Stimulated activated CD8-positive, alpha-beta memory T cell treated with anti-CD3 and anti-CD28 coated beads, Interleukin-15, amount 100 ng/mL, for 4 hours (primary cell): ENCODE results near the gene CDH16.
"Not testable (repeated sequence)": the region's sequence is repeated elsewhere in the genome, so short reads cannot be mapped to it uniquely, and the experiment has no call there.

Experiments
- DNase-seq, 2 donors: peaks; one replicate each; pipeline ENCODE4 v3.0.0-alpha.2; 2020; ENCODE audit warnings: low read depth in 2 of 2

Gene CDH16

DNA sequence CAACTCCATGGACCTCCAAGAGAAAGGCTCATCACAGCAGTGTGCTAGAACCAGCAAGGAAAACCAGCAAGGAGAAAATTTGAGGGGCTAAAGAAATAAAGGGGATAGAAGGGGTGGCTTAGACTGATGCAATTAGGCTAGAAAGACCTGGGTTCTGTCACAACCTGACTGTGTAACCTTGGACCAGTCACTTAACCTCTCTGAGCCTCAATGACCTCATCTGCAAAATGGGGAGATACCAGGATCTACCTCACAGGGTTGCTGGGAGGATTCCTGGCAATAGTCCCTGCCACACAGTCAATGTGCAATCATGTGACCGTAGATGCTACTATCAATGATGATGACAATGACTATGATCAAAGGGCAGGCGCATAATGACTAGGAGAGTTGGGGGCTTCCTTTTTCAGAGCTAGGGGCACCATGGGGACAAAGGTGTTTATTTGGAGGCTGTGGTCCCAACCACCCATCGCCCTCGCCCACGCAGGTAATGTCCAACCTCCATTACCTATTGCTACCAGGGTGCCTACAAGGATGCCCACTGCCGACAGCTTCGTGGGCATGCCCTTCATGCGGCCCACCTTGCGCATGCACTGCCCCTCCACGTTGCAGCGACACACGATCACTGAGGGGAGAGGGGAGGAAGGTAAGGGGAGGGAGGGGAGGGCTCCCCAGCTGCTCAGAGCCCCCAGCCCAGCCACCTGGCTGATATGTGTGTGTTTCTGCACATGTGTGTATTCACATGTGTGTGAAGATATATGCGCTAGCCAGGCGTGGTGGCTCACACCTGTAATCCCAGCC is 9.7 kb downstream of the CDH16 start:
- DNase-seq: no peak

DNA sequence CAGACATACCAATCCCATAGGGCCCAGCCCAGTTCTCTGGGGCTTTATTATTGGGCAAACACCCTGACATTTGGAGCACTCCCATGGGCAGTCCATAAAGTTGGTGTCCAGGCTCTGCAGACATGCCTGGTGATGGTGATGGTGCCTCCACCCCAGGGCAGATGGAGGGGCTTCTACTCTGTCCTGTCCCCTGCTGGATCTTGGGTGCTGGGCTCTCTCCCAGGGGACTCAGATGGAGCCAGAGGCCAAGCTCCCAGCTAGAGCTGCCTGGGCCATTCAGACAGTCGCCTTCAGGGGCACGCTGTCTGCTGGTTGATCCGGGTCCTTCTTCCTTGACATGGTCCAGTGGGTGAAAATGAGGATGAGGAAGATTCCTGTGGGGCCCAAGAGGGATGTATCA is 10.6 kb downstream of the CDH16 start:
- no peak for DNase-seq

DNA sequence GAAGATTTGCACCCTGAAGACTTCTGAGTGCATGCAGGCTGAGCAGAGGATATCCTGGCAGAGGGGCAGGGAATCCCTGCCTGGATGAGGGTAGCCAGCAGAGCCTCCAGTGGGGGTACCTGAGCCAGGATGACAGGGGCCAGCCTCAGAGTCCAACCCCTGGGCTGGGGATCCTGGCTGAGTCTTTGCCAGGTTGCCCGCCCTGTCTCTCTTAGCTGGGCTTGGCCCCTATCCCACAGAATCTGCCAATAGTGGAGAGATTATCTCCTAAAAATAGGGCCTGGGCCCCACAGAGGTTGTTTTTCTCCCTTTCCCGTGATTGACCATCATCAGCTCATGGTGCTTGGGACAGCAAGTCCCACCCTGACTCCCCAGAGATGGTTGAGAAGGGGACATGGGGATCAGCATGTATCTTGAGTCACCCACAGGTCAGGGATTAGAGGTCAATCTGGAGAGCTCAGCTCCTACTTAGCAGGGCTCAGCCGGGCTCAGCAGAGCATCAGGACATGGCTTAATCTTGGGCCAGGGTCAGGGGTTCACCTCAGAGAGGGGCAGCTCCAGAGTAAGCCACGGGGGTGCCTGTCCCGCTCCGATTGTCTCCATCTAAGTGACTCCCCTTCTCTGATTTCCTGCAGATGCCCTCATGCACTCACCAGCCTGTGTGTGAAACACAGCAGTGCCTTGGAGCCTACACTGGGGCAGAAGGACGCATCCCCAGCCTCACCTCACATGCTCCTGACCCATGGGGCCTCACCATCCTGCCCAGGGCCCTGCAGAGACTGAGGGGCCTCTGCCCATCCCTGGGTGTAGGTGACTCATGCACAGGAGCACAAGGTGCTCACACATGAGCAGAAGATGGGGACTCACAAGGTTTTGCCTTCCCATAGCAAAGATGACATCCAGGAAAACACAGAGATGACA is 11.5 kb downstream of the CDH16 start:
- no peak for DNase-seq

DNA sequence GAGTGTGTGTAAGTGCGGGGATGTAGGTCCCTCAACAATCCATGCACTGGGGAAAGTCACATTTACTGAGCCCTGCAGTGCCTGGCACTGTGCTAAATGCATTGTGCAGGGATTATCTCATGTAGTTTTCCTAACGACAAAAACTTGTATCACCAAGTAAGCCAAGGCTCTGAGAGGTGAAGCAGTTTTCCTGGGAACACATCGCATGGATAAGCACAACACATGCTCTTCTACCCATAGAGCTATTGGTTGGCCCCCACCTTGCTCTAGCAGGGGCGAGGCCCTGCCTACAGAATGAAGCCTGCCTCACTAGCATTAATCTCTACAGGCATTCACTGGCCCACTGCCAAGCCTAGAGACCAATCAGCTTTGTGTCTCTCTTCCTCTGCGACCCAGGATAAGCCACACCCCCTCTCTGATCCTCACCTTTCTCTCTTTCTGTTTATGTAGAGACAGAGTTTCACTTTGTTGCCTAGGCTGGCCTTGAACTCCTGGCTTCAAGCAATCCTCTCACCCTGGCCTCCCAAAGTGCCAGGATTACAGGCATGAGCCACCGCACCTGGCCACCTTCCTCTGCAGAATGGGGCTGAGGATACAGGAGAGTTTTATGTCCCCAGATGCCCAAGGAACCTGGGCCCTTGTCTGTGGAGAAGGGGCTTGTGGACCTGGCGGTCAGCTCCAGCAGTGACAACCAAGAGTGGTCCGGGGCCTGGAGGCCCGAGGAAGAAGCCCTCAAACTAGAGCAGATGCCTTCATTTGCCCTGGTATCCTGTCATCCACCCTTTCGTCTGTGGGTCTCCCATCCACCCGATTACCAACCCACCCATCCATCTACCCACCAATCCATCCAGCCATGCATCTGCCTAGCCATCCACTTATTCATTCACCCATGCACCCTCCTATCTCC is 12.8 kb downstream of the CDH16 start:
- DNase-seq: no peak

DNA sequence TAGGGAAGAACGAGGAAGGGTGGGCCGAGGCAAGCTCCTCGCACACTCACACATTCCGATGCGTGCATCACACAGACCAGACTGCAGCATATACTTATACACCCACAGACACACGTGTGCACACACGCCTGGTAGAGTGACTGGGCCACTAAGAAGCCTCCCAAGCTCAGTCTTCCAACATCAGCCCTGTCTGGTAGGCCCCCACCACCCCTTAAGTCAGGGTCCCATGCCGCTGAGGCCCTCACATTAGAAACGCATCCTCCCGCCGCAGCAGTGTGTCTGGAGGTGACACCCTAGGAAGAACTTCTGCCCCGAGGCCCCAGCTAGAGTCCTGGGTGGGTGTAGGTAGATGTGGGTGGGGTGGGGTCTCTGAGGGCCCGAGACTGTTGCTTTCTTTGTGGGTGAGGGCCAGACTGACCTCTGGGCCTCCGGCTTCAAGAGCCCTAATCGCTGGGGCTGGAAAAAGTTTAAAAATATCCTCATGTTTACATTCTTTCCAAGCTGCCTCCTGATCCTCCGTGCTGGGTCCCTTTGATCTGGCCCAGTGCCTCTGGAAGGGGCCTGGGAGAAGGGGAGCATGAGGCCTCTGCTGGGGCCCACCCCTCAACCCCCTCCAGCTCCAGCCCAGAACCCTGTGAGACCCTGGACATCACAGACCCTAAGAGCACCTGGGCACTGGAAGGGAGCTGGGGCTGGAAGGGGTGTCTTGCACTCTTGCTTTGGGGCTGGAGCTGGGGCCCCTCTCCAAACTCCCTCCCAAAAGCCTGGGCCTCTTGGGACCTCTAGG is 13.6 kb downstream of the CDH16 start:
- DNase-seq: no peak

DNA sequence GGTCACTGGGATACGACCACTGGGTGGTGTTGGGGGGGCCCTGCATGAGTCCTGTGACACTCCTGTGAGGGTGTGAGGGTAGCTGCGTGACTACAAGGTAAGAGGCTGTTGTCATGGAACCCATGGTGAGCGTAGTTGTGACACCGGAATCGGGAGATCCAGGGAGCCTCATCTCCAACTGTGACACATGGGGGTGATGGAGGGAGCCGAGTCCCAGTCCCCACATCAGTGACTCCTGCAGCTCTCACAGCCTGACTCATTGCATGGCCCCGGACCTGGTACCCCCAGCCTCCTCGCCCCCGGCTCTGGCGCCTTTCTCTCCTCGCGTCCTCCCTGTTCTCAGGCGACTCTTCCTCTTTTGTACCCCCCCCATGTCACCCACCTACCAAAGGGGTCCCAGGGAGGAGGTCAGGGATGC is 14.2 kb downstream of the CDH16 start:
- no peak for DNase-seq

DNA sequence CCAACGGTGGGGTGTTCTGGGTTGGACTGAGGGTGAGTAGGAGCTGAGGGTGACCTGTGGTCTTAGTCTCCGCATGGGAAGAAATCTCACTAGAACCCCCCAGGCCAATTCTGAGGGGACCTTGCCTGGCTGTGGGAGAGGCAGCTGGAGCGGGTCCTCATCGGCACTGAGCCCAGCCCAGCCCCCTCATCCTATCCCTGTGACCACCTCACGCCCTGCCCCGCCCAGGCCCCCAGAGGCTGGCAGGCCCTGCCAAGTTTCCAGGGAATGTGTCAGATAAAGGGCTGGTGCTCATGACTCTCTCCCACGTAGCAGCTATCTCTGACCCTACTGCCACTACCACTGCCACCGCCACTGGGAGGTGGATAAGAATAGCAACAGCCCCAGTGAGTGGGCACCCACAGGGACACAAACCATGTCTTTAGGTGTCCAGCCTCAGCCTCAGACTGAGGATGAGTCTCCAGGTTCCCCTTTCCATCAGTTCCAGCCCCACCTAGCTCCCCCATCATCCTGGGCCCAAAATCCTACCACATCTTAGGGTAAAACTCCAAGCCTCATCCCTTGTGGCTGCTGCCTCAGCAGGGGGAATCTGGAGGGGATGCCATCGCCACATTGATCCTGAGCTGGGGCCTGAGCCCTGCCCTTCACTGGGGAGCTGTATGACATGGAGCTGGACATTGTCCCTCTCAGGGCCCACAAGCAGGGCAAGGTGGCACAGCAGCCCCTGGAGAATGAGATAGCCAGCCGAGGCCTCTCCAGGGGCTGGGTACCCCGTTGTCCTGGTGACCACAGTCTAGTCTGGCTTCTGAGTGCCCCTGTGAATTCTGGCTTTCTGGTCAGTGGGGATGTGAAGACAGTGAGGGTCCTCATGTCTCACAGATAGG is 14.9 kb downstream of the CDH16 start:
- no peak for DNase-seq

DNA sequence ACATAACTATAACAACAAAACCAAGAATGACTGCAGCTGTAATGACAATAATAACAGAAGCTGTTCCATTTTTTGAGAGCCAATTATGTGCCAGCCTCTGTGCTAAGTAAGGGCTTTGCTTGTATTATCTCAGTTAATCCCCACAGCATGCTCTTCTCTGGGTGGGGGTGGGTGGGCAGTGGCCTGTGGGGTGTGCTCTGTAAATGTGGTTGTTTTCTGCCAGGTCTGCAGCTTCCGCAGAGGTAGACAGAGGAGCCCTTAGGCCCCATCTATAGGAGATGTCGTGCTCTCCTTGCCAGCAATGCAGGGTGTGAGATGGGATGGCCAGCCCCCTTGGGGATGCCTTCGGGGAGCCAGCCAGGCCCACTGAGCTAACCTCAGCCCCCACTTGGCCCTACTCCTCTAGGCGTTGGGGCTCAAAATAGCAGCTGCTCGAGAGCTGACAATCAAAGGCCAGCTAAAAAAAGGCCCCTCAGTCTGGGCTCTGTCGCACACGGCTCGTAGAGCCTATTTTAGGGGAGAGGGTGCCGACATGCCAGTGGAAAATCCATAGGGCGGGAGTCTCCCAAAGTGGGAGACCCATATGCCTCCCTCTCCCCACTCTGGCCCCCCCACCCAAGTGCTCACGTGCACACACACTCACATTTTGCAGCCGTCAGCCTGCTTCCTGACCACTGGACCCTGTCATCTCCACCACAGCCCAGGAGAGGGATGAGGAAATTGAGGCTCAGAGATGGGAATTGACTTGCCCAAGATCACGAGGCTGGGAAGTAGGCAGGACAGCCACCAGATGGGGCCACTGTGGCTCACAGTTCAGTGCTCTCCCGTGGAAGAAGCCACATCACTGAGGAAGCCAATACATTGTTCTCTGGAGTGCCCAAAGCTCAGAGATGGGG is 15.8 kb downstream of the CDH16 start:
- DNase-seq: no peak

DNA sequence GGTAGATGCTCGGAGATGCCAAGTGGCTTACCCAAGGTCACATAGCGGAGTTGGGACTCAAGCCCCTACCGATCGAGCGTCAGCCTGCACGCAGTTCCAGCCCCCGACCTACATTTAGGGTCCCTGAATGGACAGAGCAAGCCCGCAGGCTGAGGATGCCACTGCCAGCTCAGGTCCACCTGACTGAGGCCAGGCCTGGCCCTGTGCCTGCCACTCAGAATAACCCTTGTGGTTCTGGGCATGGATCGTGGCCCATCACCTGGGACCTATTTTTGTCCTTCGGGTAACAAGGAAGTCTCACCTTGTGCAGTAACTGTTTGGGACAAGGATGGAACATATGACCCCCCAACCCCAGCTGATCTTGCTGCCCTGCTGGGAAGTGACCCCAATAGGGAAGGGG is 17.1 kb downstream of the CDH16 start:
- no peak for DNase-seq

DNA sequence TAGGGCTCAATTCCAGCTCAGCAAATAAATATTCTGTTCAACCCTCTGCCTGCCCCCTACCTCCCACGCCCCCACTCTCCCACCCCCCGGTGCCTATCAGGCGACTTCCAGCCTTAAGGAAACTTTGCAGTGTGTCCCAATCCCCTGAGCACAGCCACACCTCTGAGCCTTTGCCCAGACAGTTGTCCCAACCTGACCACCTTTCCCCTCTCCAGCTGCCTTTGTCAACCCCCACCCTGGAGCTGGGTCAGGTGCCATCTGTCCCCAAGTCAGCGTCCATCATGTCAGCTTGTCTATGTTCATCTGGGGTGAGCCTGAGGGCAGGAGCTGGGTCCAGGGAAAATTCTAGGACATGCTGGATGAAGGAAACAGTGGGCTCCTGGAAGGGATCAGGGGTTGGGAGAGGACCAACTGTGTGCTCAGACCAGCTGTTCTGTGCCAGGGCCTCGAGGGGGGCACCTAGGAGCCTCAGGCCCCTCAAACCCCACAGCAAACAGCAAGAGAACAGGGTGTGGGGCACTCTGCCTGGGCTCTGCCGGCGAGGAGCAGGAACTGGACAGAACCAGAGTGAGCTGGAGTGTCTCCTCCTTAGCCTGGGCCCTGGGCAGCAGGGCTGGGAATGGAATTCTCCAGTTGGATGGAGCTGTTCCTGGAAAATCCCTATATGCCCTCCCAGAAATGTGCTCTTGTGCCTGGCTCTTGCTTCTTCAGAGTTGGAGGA is 17.8 kb downstream of the CDH16 start:
- no peak for DNase-seq

DNA sequence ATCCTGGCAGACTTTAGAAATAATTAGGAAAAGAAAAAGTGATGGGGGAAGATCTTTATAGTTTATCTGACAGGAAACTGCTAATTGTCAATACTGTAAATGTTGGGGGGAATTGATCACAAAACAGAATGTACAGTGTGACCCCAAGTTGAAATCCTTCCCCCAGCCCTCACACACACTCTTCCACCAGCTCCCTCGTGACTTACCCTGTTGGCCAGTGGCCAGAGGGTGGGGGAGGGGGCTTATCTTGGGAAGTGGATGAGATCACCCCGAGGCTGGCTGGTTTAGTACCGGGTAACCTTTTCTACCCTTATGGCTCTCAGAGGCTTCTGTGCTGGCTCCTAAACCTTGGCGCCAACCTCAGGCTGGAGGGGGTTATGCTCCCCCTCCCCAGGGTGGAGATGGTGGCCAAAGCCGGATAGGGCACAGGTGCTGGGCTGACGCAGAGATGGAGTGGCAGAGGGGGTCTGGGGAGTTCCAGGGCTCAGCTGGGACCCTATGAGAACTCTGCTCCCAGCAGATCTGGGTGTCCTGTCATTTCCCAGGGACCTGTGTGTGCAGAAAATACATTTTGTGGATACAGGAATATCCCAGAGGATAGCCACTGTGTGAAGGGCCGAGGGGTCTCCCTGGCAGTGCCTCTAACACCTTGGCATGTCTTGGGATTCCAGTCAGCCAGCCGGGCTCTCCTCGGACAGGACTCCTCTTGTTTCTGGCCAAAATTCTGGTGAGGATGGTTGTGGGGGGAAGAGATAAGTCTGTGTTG is 18.6 kb downstream of the CDH16 start:
- DNase-seq: no peak

DNA sequence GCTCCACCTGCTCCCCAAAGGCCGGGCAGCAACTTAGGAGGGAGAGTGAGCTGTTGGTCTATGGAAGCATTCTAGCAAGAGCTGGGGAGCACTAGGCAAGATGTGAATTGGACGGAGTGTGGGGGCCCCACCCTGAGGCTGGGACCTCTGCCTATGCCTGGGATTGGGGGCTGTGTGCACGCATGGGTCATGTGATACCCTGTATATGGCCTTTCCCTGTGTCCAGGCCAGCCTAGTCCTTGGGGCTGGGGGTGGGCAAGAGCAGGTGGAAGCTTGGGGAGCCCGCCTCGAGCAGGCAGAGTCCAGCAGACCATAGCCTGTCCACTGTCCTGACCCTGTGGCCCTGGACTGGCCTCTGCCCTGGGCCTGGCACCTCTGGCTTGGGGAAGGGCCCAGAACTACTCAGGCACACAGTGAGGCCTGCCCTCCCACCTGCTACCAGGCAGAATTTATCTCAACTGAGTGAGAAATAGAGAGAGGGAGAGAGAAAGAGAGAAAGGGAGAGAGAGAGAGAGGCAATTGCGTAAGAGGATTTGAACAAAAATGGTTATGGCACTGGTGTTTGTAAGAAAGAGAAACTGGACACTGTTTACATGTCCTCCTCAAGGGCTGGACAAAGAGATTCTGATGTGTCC is 19.3 kb downstream of the CDH16 start:
- no peak for DNase-seq

DNA sequence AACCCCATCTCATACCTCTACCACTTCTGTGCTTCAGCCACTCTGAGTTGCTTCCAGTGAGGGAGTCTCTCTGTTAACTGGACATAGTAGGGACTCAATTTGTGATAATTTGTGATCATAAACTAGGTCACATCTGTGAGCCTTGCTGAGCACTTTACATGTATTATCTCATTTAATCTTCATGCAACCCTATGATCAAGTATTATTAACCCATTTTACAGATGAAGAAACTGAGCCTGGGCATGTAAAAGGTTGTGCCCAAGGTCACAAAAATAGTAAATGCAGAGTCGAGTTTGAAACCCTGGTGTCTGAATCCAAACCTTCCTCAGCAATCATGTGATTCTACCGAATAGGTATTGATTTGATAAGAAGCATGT is 19.8 kb downstream of the CDH16 start:
- DNase-seq: no peak

DNA sequence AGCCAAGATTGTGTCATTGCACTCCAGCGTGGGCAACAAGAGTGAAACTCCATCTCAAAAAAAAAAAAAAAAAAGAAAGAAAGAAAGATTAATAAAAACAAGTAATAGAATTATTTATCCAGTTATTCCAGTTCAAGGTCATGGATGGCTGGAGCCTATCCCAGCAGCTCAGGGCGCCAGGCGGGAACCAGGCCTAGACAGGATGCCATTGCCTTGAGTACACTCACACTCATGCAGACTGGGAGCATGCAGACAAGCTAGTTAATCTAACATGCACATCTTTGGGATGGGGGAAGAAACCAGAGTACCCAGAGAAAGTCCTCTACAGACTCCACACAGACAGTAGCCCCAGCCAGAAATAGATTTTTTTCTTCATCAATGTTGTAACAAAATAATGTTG is 20.5 kb downstream of the CDH16 start:
- DNase-seq: no peak

DNA sequence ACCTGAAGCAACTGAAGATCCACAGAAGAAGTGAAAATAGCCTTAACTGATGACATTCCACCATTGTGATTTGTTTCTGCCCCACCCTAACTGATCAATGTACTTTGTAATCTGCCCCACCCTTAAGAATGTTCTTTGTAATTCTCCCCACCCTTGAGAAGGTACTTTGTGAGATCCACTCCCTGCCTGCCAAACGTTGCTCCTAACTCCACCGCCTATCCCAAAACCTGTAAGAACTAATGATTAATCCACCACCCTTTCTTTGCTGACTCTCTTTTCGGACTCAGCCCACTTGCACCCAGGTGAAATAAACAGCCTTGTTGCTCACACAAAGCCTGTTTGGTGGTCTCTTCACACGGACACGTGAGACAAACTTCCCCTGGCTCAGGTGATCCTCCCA is 22.0 kb downstream of the CDH16 start:
- DNase-seq: not testable (repeated sequence)

DNA sequence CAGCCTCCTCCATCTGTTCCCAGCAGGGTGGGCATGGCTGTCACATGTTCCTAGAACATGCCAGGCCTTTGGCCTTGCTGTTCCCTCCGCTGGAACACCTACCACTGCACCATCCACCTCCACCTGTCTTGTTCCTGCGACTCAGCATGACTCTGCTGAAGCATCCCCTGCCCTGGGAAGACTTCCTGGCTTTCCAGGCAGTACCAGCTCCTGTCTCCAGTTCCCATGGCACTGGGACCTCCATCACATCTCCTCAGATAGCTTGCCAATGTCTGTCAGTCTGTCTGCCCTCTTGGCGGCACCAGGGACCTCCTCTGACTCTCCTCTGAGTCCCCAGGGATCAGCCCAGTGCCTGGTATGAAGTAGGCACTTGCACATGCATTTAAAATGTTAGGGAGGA is 22.7 kb downstream of the CDH16 start:
- no peak for DNase-seq

DNA sequence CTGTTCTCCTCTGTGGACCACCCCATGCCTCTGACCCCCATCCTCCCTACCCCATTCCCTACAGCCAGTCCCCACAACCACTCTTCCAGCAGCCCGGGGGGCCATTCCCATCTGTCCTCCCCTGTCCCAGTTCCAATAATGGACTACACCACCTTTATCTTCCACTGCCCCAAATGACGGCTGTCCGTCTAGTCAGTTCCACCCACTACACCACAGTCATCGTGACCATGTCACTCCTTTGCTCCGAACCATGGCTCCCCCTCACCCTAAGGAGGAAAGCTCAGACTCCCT is 23.1 kb downstream of the CDH16 start:
- DNase-seq: no peak
